Hepatocyte (in vitro differentiated cells): Measurements from ENCODE around the gene DPYD.

Experiments used
- EZH2phosphoT487 ChIP-seq: fragments of 200-600 bp; sonication (generic); IDR thresholded peaks from one replicate; pipeline ENCODE4 v1.6.1; 2018; ENCODE audit warnings: antibody characterized with exemption, mild to moderate bottlenecking, low read depth, moderate library complexity; ENCODE audit not compliant: unreplicated experiment, severe bottlenecking
- TF ChIP-seq, protein P1 (sequence below): fragments of 200-600 bp; sonication (generic); IDR thresholded peaks from 2 replicates; pipeline ENCODE4 v1.5.1; 2016; ENCODE audit warnings: antibody characterized with exemption, mild to moderate bottlenecking; ENCODE audit not compliant: poor library complexity

DNA sequence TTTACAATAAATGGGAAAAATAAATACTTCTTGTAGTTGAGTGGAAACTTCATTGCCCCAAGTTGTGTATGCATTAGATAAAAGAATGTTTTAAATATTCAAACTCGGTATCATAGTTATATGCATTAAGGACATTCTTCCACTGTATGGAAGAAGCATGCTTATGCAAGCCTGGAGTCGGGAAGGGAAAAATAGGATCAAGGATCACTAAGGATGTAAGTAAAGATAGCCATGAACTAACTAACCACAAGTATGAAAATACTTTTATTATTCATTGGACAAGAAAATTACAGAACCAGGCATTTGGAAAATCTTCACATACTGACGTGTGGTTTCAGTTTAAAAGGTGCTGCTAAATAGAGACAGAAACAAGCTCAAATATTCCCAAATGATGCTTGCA is 26.9 kb upstream of the DPYD start:
- TF ChIP-seq, protein P1, sequence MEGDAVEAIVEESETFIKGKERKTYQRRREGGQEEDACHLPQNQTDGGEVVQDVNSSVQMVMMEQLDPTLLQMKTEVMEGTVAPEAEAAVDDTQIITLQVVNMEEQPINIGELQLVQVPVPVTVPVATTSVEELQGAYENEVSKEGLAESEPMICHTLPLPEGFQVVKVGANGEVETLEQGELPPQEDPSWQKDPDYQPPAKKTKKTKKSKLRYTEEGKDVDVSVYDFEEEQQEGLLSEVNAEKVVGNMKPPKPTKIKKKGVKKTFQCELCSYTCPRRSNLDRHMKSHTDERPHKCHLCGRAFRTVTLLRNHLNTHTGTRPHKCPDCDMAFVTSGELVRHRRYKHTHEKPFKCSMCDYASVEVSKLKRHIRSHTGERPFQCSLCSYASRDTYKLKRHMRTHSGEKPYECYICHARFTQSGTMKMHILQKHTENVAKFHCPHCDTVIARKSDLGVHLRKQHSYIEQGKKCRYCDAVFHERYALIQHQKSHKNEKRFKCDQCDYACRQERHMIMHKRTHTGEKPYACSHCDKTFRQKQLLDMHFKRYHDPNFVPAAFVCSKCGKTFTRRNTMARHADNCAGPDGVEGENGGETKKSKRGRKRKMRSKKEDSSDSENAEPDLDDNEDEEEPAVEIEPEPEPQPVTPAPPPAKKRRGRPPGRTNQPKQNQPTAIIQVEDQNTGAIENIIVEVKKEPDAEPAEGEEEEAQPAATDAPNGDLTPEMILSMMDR: no peak
- no peak for TF ChIP-seq EZH2phosphoT487
